Measurements from ENCODE around the gene CCDC187. TPM values are rescaled to one million over a fixed set of nuclear protein-coding genes. Genes with fewer than 3 reads are reported as not detected.
"Not testable (repeated sequence)": the region's sequence is repeated elsewhere in the genome, so short reads cannot be mapped to it uniquely, and the experiment has no call there.

Gene CCDC187
- total RNA-seq, 2 experiments from 2014 or later = not detected

GRCh38 chr9:136237486-136238341, 66.2 kb downstream of the CCDC187 start:
- Mint-ChIP-seq H3K9me3 (ENCODE audit: insufficient read depth) (no peaks in the 10 kb centered on the region), H3K27ac (no peak overlapping the region), H3K36me3 (ENCODE audit: low read depth) (peaks cover 4% of the 10 kb centered on the region), H3K27me3 (ENCODE audit: low read depth) (no peaks in the 10 kb centered on the region), H3K4me1 (ENCODE audit: low read depth) (peaks cover 48% of the 10 kb centered on the region), H3K4me3 (no peak overlapping the region)
- POLR2A ChIA-PET = no interaction called here
- DNase-seq (no peak), ATAC-seq (no peak)
- CTCF ChIA-PET = no interaction called here

GRCh38 chr9:136236471-136237410, 67.2 kb downstream of the CCDC187 start:
- ATAC-seq; POLR2A ChIA-PET; H3K27ac Mint-ChIP-seq; H3K27me3 Mint-ChIP-seq (ENCODE audit: low read depth); H3K36me3 Mint-ChIP-seq (ENCODE audit: low read depth); H3K4me3 Mint-ChIP-seq; H3K9me3 Mint-ChIP-seq (ENCODE audit: insufficient read depth); CTCF ChIA-PET; DNase-seq: not testable (repeated sequence)
- peaks cover 50% of the 10 kb centered on the region for H3K4me1 Mint-ChIP-seq (ENCODE audit: low read depth)

GRCh38 chr9:136235709-136236455, 68.0 kb downstream of the CCDC187 start:
- Mint-ChIP-seq H3K36me3 (ENCODE audit: low read depth) (peaks cover 7% of the 10 kb centered on the region), H3K4me3 (no peak overlapping the region), H3K27ac (no peak overlapping the region), H3K27me3 (ENCODE audit: low read depth) (no peaks in the 10 kb centered on the region), H3K4me1 (ENCODE audit: low read depth) (peaks cover 48% of the 10 kb centered on the region), H3K9me3 (ENCODE audit: insufficient read depth) (no peaks in the 10 kb centered on the region)
- ATAC-seq = no peak
- no peak for DNase-seq
- ChIA-PET POLR2A (no interaction called here), CTCF (no interaction called here)

- DNase-seq (no peak), ATAC-seq (no peak)
- Mint-ChIP-seq H3K4me3 (no peak overlapping the region), H3K4me1 (ENCODE audit: low read depth) (peaks cover 48% of the 10 kb centered on the region), H3K9me3 (ENCODE audit: insufficient read depth) (no peaks in the 10 kb centered on the region), H3K27ac (peak overlapping the region; percentile 43), H3K36me3 (ENCODE audit: low read depth) (peaks cover 7% of the 10 kb centered on the region), H3K27me3 (ENCODE audit: low read depth) (no peaks in the 10 kb centered on the region)
- POLR2A ChIA-PET = no interaction called here
- CTCF ChIA-PET = interaction anchor here (1.8 kb wide), 1 partner anchor 8 kb away, joined by 7 read pairs; no protein-coding TSS in a partner anchor
These were observed 68.7 kb downstream of the CCDC187 start for GRCh38 chr9:136235171-136235570.

- CTCF ChIA-PET = interaction anchor here (1.8 kb wide), 1 partner anchor 9 kb away, joined by 7 read pairs; no protein-coding TSS in a partner anchor
- Mint-ChIP-seq H3K4me3 (no peak overlapping the region), H3K27me3 (ENCODE audit: low read depth) (no peaks in the 10 kb centered on the region), H3K27ac (peak overlapping the region; percentile 43), H3K9me3 (ENCODE audit: insufficient read depth) (no peaks in the 10 kb centered on the region), H3K36me3 (ENCODE audit: low read depth) (peaks cover 7% of the 10 kb centered on the region), H3K4me1 (ENCODE audit: low read depth) (peaks cover 48% of the 10 kb centered on the region)
- POLR2A ChIA-PET = no interaction called here
- DNase-seq (no peak), ATAC-seq (no peak)
These were observed 69.3 kb downstream of the CCDC187 start for GRCh38 chr9:136234597-136234996.

- Mint-ChIP-seq H3K36me3 (ENCODE audit: low read depth) (peaks cover 7% of the 10 kb centered on the region), H3K4me3 (no peak overlapping the region), H3K27me3 (ENCODE audit: low read depth) (no peaks in the 10 kb centered on the region), H3K4me1 (ENCODE audit: low read depth) (peaks cover 46% of the 10 kb centered on the region), H3K9me3 (ENCODE audit: insufficient read depth) (no peaks in the 10 kb centered on the region), H3K27ac (peak overlapping the region; percentile 62)
- ATAC-seq (no peak), DNase-seq (no peak)
- ChIA-PET POLR2A (no interaction called here), CTCF (interaction anchor here (1.8 kb wide), 1 partner anchor 9 kb away, joined by 7 read pairs; no protein-coding TSS in a partner anchor)
These were observed 70.0 kb downstream of the CCDC187 start for GRCh38 chr9:136233868-136234267.

GRCh38 chr9:136233411-136233810, 70.5 kb downstream of the CCDC187 start:
- Mint-ChIP-seq H3K27me3 (ENCODE audit: low read depth) (no peaks in the 10 kb centered on the region), H3K4me3 (no peak overlapping the region), H3K27ac (peak overlapping the region; percentile 62), H3K9me3 (ENCODE audit: insufficient read depth) (no peaks in the 10 kb centered on the region), H3K4me1 (ENCODE audit: low read depth) (peaks cover 42% of the 10 kb centered on the region), H3K36me3 (ENCODE audit: low read depth) (peaks cover 7% of the 10 kb centered on the region)
- ATAC-seq (peak; percentile 38), DNase-seq (no peak)
- ChIA-PET POLR2A (interaction anchor here (0.7 kb wide), 1 partner anchor 183 kb away, joined by 3 read pairs; no protein-coding TSS in a partner anchor), CTCF (interaction anchor here (1.8 kb wide), 1 partner anchor 10 kb away, joined by 7 read pairs; no protein-coding TSS in a partner anchor)

GRCh38 chr9:136232969-136233368, 70.9 kb downstream of the CCDC187 start:
- peak overlapping the region; percentile 61 for H3K27ac Mint-ChIP-seq
- CTCF ChIA-PET = no interaction called here
- H3K9me3 Mint-ChIP-seq (ENCODE audit: insufficient read depth) = no peaks in the 10 kb centered on the region
- H3K27me3 Mint-ChIP-seq (ENCODE audit: low read depth) = no peaks in the 10 kb centered on the region
- POLR2A ChIA-PET = interaction anchor here (0.7 kb wide), 1 partner anchor 183 kb away, joined by 3 read pairs; no protein-coding TSS in a partner anchor
- ATAC-seq (no peak), DNase-seq (no peak)
- H3K4me1 Mint-ChIP-seq (ENCODE audit: low read depth) = peaks cover 38% of the 10 kb centered on the region
- H3K36me3 Mint-ChIP-seq (ENCODE audit: low read depth) = peaks cover 7% of the 10 kb centered on the region
- H3K4me3 Mint-ChIP-seq = no peak overlapping the region

GRCh38 chr9:136231478-136232297, 72.2 kb downstream of the CCDC187 start:
- peak overlapping the region; percentile 28 for H3K4me3 Mint-ChIP-seq

GRCh38 chr9:136230773-136231172, 73.1 kb downstream of the CCDC187 start:
- H3K27ac Mint-ChIP-seq = peak overlapping the region; percentile 9
- peaks cover 7% of the 10 kb centered on the region for H3K36me3 Mint-ChIP-seq (ENCODE audit: low read depth)
- ATAC-seq (no peak), DNase-seq (no peak)
- no peaks in the 10 kb centered on the region for H3K27me3 Mint-ChIP-seq (ENCODE audit: low read depth)
- ChIA-PET CTCF (no interaction called here), POLR2A (no interaction called here)
- H3K9me3 Mint-ChIP-seq (ENCODE audit: insufficient read depth) = no peaks in the 10 kb centered on the region
- no peak overlapping the region for H3K4me3 Mint-ChIP-seq
- H3K4me1 Mint-ChIP-seq (ENCODE audit: low read depth) = peaks cover 37% of the 10 kb centered on the region

More at GRCh38 chr9:136231478-136232297, 72.2 kb downstream of the CCDC187 start:
- peak; percentile 44 for DNase-seq
- Mint-ChIP-seq H3K27ac (peak overlapping the region; percentile 81), H3K27me3 (ENCODE audit: low read depth) (no peaks in the 10 kb centered on the region), H3K4me1 (ENCODE audit: low read depth) (peaks cover 34% of the 10 kb centered on the region), H3K9me3 (ENCODE audit: insufficient read depth) (no peaks in the 10 kb centered on the region), H3K36me3 (ENCODE audit: low read depth) (peaks cover 7% of the 10 kb centered on the region)
- POLR2A ChIA-PET = no interaction called here
- CTCF ChIA-PET = no interaction called here
- peak; percentile 61 for ATAC-seq

GRCh38 chr9:136230365-136230764, 73.5 kb downstream of the CCDC187 start:
- ATAC-seq (no peak), DNase-seq (no peak)
- H3K9me3 Mint-ChIP-seq (ENCODE audit: insufficient read depth) = no peaks in the 10 kb centered on the region
- no peaks in the 10 kb centered on the region for H3K27me3 Mint-ChIP-seq (ENCODE audit: low read depth)
- no peak overlapping the region for H3K27ac Mint-ChIP-seq
- peaks cover 39% of the 10 kb centered on the region for H3K4me1 Mint-ChIP-seq (ENCODE audit: low read depth)
- ChIA-PET POLR2A (no interaction called here), CTCF (no interaction called here)
- H3K36me3 Mint-ChIP-seq (ENCODE audit: low read depth) = peaks cover 7% of the 10 kb centered on the region
- H3K4me3 Mint-ChIP-seq = no peak overlapping the region

All from activated CD8-positive, alpha-beta T cell treated with anti-CD3 and anti-CD28 coated beads, Interleukin-2, amount 10 ng/mL, durations not matched to agents 7 days and 5 days (primary cell).